Right ventricle myocardium superior (tissue), 1 donor: Measurements from ENCODE around the gene DGKD. TPM values are rescaled to one million over a fixed set of nuclear protein-coding genes. Genes with fewer than 3 reads are reported as not detected.

ENCODE experiments used
- ATAC-seq: fragments of 200-7000 bp; cut with Tn5 transposase; one replicate; pipeline ENCODE4 v1.9.1; 2020; ENCODE audit warnings: mild to moderate bottlenecking; ENCODE audit not compliant: poor library complexity
- DNase-seq: peaks from one replicate; pipeline ENCODE4 v3.0.0-alpha.2; 2020
- intact Hi-C: fragments of 100-400 bp; cut with DNase I; formaldehyde crosslinking; loops from one replicate; pipeline ENCODE4 v1.11.2; 2022
- total RNA-seq: library from RNA; stranded (reverse); fragmentation: NEBNext Ultra II Directional; extraction: Animal tissue kit (Norgen Biotek cat#: 25700); gene quantifications from one replicate; pipeline ENCODE4 v1.2.1, GENCODE V29; 2021
- donor health status: DM: no; HTN: yes; CAD: no; lungs with severe emphysema.

The DGKD gene
- total RNA-seq, 1 donor from 2014 or later = 27.2 TPM

GRCh38 chr2:233435436-233436190 is 81.3 kb downstream of the DGKD start:
- intact Hi-C loops = no loop called here
- no peak for DNase-seq
- no peak for ATAC-seq

DNA sequence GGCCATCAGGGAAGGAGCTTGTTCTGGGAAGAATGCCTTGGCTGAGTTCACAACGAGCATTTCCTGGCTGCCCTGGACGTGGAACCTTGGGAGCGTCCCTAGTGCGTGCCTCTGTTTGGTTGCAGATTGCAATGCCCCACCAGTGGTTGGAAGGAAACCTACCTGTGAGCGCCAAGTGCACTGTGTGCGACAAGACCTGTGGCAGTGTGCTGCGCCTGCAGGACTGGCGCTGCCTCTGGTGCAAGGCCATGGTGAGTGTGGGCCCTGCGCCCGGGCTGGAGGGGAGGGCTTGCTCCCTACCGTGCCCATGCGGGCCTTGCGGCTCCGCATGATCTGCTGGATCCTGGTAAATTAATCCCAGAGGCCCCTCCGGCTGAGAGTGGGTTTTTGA is 81.9 kb downstream of the DGKD start:
- DNase-seq (no peak), ATAC-seq (peak; percentile 57)
- intact Hi-C loops = no loop called here

DNA sequence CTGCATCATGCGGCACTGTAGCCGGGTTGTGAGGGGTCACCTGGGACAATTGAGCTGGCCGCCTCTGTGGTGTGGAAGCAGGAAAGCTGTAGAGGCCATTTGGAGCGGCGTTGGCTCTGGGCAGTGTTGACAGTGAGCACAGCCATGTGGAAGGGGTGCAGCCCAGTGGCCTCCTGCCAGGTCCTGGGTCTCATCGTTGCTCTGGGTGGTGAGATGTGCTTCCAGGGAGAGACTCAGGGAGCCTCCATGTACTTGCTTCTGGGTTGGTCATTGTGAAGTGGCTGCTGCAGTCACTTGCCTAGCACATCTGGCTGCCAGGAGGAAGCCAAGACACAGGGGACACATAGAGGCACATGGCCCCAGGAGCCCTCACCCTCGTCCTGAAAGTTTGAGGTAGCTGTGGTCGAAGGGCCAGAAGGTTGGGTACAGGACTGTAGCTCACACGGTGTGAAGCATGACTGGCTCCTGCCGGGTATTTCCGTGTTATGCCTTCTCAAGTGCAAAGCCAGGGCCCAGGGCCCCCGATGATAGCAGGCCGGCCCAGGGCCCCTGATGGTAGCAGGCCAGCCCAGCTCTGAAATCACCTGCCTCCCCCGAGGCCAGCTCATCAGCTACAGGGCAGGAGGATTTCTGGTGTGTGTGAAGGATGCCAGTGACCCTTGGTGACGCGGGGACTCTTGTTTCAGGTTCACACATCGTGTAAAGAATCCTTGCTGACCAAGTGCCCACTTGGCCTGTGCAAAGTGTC is 82.6 kb downstream of the DGKD start:
- DNase-seq = peak; percentile 65
- ATAC-seq = peak; percentile 69
- intact Hi-C loops = no loop called here

DNA sequence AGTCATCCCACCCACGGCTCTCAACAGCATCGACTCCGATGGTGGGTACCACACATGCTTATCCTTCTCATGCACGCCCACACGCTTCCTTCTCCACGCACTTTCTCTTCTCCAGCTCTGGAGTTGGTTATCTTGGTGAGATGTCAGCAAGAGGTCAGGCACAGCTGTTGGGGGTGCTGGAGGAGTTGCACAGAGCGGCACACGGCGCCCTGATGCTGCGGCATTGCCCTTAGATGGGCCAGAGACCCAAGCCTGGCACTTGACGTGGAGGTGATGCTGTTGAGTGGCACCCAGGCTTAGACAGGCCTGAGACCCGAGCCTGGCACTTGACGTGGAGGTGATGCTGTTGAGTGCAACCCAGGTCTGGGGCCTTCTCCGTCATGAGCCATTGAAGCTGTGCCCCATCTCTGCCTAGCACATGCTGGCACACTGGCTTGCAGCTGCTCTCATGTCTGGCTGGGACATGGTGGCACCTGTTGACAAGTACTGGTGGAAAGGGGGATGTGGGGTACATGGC is 83.2 kb downstream of the DGKD start:
- no peak for ATAC-seq
- intact Hi-C loops = no loop called here
- no peak for DNase-seq

GRCh38 chr2:233438573-233439147 is 84.4 kb downstream of the DGKD start:
- ATAC-seq (no peak), DNase-seq (no peak)
- intact Hi-C loops = no loop called here

DNA sequence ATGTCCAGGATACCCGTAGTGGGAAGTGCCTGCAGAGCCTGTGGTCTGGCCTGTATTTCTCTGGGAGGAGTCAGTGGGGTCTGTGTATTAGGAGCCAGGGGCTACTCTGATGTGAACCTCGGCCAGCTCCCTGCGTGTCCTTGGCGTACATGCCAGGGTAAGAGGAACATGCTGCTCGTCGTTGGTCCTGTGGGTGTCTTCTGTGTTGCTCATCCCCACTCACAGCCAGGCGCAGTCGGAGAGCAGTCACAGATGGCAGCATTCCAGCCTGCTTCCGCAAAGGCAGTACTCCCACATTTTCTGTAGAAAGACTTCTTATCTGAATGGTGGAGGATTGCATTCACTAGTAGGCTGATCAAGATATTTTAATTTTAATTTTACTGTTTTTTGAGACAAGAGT is 84.9 kb downstream of the DGKD start:
- intact Hi-C loops = no loop called here
- ATAC-seq = no peak

GRCh38 chr2:233440314-233440713 is 86.0 kb downstream of the DGKD start:
- intact Hi-C loops = loop anchor here (5.0 kb wide), 2 partner anchors 38 to 88 kb away; partner anchors contain the start of gene DGKD
- no peak for DNase-seq
- no peak for ATAC-seq

More for the DNA sequence above, 84.9 kb downstream of the DGKD start:
- DNase-seq = peak; percentile 64

DNA sequence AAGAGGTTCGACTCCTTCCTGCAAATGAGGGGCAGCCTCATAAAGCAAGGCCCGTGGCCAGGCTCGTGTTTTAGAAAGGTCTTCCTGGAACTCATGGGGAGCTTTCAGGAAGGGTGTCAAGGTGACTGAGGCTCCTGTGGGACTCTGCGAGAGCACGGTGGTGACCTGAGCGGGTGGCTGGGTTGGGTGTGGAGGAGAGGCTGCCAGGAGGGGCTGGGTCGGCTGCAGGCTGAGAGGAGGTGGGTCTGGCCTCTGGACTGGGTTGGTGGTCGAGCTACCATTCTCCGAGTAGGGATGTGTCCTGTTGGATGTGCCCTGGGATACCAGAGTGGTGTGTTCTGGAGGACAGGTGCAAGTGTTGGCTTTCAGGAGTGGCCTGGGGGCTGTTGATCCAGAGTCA is 86.4 kb downstream of the DGKD start:
- ATAC-seq (no peak), DNase-seq (no peak)
- intact Hi-C loops = loop anchor here (5.0 kb wide), 2 partner anchors 38 to 88 kb away; partner anchors contain the start of gene DGKD

DNA sequence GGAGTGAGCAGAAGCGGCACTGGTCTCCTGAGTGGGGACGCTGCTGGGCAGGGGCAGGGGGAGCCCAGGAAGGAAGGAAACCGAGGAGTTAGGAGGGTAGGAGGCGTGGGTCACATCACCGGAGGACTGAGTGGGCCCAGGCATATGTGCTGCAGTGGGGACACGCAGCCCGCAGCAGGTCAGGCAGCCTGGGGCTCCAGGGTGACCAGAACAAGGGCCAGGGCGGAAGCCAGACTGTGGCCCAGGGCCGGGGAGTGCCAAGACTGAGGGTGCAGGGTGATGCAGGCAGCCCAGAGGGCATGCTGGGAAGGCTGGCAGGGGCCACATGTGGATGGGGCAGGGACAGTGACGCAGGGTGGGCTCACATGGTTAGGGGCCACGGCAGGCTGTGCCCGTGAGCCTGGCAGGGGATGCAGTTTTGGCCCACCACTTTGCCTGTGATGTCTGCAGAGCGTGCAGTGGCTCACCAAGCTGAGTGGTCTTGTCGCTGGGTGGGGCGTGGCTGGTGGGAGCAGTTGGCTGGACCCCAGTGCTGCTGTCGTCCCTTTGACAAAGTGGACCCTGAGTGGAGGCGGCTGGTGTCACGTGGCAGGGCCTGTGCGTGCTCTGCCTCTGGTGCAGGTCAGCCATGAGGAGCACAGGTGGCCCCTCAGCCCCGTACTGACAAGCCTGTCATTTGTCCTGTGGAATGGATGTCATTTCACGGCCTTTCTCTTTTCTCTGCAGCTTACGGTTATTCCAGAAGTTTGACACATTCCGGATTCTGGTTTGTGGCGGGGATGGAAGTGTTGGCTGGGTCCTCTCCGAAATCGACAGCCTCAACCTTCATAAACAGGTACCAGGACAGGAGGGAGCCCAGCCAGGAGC is 87.1 kb downstream of the DGKD start:
- intact Hi-C loops = loop anchor here (5.0 kb wide), 2 partner anchors 39 to 89 kb away; partner anchors contain the start of gene DGKD
- no peak for ATAC-seq
- no peak for DNase-seq

- ATAC-seq (no peak), DNase-seq (no peak)
- intact Hi-C loops = loop anchor here (5.0 kb wide), 2 partner anchors 40 to 90 kb away; partner anchors contain the start of gene DGKD
Measured at GRCh38 chr2:233442028-233442310, 87.7 kb downstream of the DGKD start.

DNA sequence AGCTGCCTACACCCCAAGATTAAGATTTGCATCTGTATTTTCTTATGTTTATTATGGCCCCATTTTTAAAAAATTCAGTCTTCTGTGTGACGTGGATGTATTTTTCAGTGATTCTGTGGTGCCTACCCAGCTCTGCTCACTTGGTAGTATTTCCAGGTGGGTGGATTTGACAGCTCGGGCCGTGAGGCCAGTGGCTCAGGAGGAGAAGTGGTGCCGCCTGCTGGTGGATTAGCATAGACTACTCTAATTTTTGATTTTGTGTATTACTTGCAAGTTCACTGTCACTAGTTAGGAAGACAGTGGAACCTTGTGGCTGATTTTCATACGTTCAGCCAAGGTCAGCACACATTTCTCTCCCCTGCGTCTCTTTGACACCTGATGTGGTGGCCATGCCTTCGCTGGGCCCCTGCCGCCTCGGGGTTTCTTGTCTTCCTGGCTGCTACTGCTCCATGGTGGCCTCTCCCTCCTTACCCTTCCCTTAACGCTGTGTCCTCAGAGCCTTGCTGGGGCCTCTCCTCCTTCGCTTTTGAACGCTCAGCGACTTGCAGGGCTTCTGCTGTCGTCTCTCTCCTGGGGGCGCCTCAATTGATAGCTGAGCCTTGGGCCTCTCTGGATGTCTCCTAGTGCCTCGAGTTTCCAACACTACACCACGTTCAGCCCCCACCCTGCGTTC is 89.4 kb downstream of the DGKD start:
- DNase-seq (peak; percentile 81), ATAC-seq (peak; percentile 74)
- intact Hi-C loops = loop anchor here (5.0 kb wide), 2 partner anchors 41 to 91 kb away; partner anchors contain the start of gene DGKD

DNA sequence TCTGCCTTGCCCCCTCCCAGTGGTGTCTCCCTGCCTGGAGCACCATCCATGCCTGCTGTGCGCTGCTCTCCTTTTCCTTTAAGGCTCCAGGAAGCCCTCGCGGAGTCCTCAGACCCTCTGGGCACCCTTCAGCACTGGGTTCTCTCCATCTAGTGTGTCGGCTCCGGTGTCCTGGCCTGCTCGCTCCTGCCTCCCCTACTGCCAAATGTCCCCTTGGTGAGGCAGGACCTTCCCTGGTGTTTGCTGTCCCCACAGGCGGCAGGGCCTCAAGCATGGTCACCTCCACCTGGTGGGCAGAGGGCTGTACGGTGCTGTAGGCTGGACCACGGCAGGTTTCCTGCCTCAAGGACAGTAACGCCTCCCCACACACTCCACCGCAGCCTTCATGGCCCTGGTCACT is 90.2 kb downstream of the DGKD start:
- DNase-seq (peak; percentile 30), ATAC-seq (no peak)
- intact Hi-C loops = loop anchor here (5.0 kb wide), 2 partner anchors 42 to 92 kb away; partner anchors contain the start of gene DGKD

- intact Hi-C loops = no loop called here
- no peak for ATAC-seq
Measured at GRCh38 chr2:233445152-233445830, 91.0 kb downstream of the DGKD start.

GRCh38 chr2:233446121-233446520 is 91.8 kb downstream of the DGKD start:
- intact Hi-C loops = no loop called here

More at GRCh38 chr2:233445152-233445830, 91.0 kb downstream of the DGKD start:
- DNase-seq = no peak

GRCh38 chr2:233446606-233447305 is 92.5 kb downstream of the DGKD start:
- no peak for ATAC-seq
- DNase-seq = peak; percentile 38
- intact Hi-C loops = no loop called here

More at GRCh38 chr2:233446121-233446520, 91.8 kb downstream of the DGKD start:
- ATAC-seq (no peak), DNase-seq (no peak)

GRCh38 chr2:233447506-233448219 is 93.4 kb downstream of the DGKD start:
- intact Hi-C loops = no loop called here

More at GRCh38 chr2:233447506-233448219, 93.4 kb downstream of the DGKD start:
- DNase-seq (no peak), ATAC-seq (no peak)
